ENCODE measurements around the gene HNRNPDL.

Gene HNRNPDL

DNA sequence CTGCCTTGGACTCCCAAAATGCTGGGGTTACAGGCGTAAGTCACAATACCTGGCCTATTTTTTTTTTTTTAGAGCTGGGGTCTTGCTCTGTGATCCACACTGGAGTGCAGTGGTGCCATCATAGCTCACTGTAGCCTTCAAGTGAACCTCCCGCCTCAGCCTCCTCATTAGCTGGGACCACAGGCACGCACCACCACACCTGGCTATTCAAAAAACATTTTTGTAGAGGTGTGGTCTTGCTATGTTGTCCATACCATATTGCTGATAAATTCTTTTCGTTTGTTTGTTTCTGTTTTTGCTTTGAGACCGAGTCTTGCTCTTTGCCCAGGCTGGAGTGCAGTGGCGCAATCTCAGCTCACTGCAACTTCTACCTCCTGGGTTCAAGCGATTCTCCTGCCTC, 21.8 kb upstream of the HNRNPDL start:
- Histone ChIP-seq H3K9me3 (no peaks in the 10 kb centered on the region), H3K27me3 (no peaks in the 10 kb centered on the region), H3K36me3 (peaks cover 27% of the 10 kb centered on the region), H3K27ac (no peak overlapping the region), H3K4me1 (ENCODE audit: control insufficient read depth in 1 of 2, insufficient read depth in 1 of 2, low read depth in 1 of 2, low read length in 1 of 2) (no peaks in the 10 kb centered on the region), H3K4me3 (ENCODE audit: low read depth in 1 of 2, low read length in 1 of 2) (no peak overlapping the region)
- TF ChIP-seq, protein P1, sequence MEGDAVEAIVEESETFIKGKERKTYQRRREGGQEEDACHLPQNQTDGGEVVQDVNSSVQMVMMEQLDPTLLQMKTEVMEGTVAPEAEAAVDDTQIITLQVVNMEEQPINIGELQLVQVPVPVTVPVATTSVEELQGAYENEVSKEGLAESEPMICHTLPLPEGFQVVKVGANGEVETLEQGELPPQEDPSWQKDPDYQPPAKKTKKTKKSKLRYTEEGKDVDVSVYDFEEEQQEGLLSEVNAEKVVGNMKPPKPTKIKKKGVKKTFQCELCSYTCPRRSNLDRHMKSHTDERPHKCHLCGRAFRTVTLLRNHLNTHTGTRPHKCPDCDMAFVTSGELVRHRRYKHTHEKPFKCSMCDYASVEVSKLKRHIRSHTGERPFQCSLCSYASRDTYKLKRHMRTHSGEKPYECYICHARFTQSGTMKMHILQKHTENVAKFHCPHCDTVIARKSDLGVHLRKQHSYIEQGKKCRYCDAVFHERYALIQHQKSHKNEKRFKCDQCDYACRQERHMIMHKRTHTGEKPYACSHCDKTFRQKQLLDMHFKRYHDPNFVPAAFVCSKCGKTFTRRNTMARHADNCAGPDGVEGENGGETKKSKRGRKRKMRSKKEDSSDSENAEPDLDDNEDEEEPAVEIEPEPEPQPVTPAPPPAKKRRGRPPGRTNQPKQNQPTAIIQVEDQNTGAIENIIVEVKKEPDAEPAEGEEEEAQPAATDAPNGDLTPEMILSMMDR (IDR thresholded peaks at IDR 0.05): no peak

DNA sequence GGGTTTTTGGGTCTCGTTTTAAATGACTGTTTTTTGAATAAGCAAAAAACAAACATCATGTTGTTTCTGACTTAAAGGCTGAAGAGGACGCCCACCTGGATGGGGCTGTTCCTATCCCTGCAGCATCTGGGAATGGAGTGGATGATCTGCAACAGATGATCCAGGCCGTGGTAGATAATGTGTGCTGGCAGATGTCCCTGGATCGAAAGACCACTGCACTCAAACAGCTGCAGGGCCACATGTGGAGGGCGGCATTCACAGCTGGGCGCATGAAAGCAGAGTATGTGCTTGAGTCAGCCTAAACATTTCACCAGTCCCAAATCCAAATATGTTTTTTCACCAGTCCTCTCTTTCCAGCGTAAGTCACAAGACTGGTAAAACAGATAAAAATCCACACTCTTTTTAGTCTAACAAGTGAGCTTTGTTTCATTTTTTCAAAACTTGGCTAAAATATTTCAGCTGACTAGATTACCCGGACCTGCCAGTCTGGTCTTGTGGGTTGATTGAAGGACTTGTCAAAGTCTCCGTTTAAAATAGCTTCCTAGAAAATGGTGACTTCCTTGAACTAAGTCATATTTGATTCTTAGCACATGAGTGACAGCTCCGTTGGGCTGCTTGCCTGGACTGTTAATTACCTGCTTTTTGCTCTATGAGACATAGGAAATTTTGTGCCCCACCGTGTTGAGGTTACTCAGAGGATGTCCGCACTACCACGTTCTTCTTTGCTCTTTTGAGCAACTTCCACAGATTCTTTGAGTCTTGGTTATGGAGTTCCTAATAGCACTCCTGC, 20.9 kb upstream of the HNRNPDL start:
- TF ChIP-seq, protein P1 (IDR thresholded peaks at IDR 0.05): no peak
- no peak overlapping the region for H3K27ac ChIP-seq

DNA sequence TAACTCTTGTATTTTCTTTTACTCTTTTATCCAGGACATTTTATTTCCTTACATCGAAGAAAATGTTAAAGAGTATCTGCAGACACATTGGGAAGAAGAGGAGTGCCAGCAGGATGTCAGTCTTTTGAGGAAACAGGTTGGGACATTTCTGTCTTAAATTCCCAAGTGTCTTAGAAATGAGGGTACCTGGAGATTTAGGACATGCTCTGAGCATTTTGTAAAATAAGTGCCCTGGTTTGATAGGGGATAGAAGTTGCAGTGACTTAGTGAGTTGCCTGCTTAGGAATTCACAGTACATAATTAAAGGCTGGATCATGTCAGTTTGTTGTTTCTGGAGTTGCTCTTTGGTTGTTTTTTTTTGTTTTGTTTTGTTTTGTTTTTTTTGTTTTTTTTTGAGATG, 17.6 kb upstream of the HNRNPDL start:
- no peak overlapping the region for H3K4me3 ChIP-seq (ENCODE audit: low read depth in 1 of 2, low read length in 1 of 2)
- H3K36me3 ChIP-seq: peaks cover 18% of the 10 kb centered on the region
- no peaks in the 10 kb centered on the region for H3K9me3 ChIP-seq
- H3K27ac ChIP-seq: no peak overlapping the region
- H3K4me1 ChIP-seq (ENCODE audit: control insufficient read depth in 1 of 2, insufficient read depth in 1 of 2, low read depth in 1 of 2, low read length in 1 of 2): no peaks in the 10 kb centered on the region
- no peaks in the 10 kb centered on the region for H3K27me3 ChIP-seq
- TF ChIP-seq, protein P1 (IDR thresholded peaks at IDR 0.05): no peak

More for the DNA sequence above, 20.9 kb upstream of the HNRNPDL start:
- Histone ChIP-seq H3K9me3 (no peaks in the 10 kb centered on the region), H3K36me3 (peaks cover 23% of the 10 kb centered on the region), H3K27me3 (no peaks in the 10 kb centered on the region), H3K4me1 (ENCODE audit: control insufficient read depth in 1 of 2, insufficient read depth in 1 of 2, low read depth in 1 of 2, low read length in 1 of 2) (no peaks in the 10 kb centered on the region), H3K4me3 (ENCODE audit: low read depth in 1 of 2, low read length in 1 of 2) (no peak overlapping the region)

DNA sequence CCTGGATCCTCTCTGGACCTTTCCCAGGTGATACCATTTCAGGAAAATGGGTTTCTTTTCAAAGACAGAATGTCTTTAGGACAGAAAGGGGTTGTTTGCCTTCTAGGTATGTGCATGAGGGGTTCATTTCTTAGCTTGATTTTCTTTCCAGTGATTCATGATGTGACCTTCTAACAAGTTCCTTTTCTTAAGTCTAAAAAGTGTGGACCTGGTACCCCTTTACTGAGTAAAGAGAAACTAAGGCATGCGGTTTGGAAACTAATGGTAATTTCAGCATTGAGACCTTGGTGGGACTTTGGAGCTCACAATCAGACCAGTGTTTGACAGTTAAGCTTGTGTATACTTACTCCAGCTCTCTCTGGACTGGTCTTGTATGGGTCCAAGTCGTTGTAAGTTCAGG, 8.8 kb upstream of the HNRNPDL start:
- no peaks in the 10 kb centered on the region for H3K9me3 ChIP-seq
- H3K4me1 ChIP-seq (ENCODE audit: control insufficient read depth in 1 of 2, insufficient read depth in 1 of 2, low read depth in 1 of 2, low read length in 1 of 2): peaks cover 0 to 6% of the 10 kb centered on the region in 2 experiments
- TF ChIP-seq, protein P1 (IDR thresholded peaks at IDR 0.05): no peak
- H3K27ac ChIP-seq: no peak overlapping the region
- H3K4me3 ChIP-seq (ENCODE audit: low read depth in 1 of 2, low read length in 1 of 2): no peak overlapping the region
- no peaks in the 10 kb centered on the region for H3K36me3 ChIP-seq
- no peaks in the 10 kb centered on the region for H3K27me3 ChIP-seq

DNA sequence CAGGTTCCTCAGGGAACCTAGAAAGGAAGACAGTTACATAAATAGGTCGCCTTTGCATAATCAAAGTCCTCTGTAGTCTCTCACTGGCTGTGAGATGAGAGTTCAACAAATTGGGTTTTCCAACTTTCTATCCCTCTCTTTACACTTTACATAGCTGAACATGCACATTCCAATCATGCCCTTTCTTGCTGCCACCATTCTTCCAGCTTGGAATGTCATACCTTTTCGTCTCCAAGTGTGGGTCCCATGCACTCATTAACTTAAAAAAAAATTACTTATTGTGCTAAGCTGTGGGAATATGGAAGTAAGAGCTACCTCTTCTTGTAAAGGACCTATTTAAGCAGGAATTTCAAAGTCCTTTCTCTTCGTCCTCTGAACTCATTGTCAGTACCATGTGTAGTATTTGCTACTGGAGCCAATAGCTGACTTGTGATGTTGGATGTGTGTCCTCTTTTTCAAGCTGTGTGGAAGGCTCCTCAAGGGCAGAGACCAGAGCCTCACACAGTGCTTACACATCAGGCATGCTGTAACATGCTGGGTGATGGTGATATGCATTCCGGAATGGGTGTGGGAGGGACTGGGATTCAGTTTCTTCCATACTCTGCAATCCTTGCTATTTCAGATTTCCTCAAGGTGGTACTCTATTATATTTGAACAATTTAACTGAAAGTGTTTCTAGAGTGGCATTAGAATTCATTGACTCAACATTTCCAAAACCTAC, 7.2 kb upstream of the HNRNPDL start:
- TF ChIP-seq, protein P1 (IDR thresholded peaks at IDR 0.05): no peak
- Histone ChIP-seq H3K4me3 (ENCODE audit: low read depth in 1 of 2, low read length in 1 of 2) (no peak overlapping the region), H3K27me3 (no peaks in the 10 kb centered on the region), H3K4me1 (ENCODE audit: control insufficient read depth in 1 of 2, insufficient read depth in 1 of 2, low read depth in 1 of 2, low read length in 1 of 2) (peaks cover 5 to 6% of the 10 kb centered on the region in 2 experiments), H3K36me3 (no peaks in the 10 kb centered on the region), H3K27ac (no peak overlapping the region), H3K9me3 (no peaks in the 10 kb centered on the region)
